Measurements from ENCODE around the gene DUSP9. TPM values are rescaled to one million over a fixed set of nuclear protein-coding genes. Genes with fewer than 3 reads are reported as not detected.

The DUSP9 gene
- total RNA-seq, 1 donor from 2014 or later = 0.74 TPM

DNA sequence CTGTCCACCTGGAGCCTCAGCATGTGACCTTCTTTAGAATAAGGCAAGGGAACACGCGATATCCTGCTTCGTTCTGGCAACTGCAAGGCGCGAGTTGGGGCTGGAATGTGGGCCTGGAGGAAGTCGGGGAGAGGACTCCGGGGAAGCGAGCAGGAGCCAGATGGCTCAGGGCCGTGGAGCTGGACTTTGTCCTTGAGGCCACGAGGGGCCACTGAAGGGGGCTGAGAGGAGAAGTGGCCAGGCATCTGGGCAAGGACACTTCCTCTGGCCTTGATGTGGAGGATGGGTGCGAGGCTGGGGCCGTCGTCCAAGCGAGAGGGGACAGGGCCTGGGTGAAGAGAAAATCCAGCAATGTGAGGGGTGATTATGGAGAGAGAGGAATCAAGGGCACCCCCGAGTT is 12.2 kb upstream of the DUSP9 start:
- DNase-seq (ENCODE audit: extremely low spot score in 2 of 2) = no peak
- no peaks in the 10 kb centered on the region for H3K27me3 ChIP-seq

DNA sequence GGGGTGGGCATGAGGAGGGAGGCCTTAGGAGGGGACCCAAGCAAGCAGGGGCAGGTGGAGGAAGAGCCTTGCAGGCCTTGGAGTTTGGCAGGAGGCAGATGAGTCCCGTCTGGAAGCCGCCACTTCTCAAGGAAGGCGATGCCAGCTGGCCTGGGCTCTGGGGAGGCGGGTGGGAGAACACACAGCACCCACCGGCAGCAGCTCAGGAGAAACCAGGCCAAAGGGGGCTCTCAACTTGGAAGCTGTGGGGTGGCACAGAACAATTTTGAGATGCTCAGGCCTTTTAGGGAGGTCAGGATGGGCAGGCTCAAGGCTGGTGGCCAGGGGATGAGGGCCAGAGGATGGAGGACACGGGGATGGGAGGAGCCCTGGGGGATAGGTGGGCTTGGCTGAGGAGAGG is 11.6 kb upstream of the DUSP9 start:
- TF ChIP-seq POLR2AphosphoS5 (IDR thresholded peaks at IDR 0.05; ENCODE audit: insufficient read depth in 1 of 2, low read depth in 1 of 2) (no peak), POLR2A (IDR thresholded peaks at IDR 0.05) (no peak)
- Histone ChIP-seq H3K4me3 (no peak overlapping the region), H3K27ac (no peak overlapping the region), H3K36me3 (no peaks in the 10 kb centered on the region), H3K4me1 (no peaks in the 10 kb centered on the region), H3K27me3 (no peaks in the 10 kb centered on the region), H3K9me3 (no peaks in the 10 kb centered on the region)
- intact Hi-C loops (cut with DNase I) = no loop called here
- DNase-seq (ENCODE audit: extremely low spot score in 2 of 2) = no peak

More for the DNA sequence above, 12.2 kb upstream of the DUSP9 start:
- Histone ChIP-seq H3K36me3 (no peaks in the 10 kb centered on the region), H3K4me1 (no peaks in the 10 kb centered on the region), H3K9me3 (no peaks in the 10 kb centered on the region), H3K4me3 (no peak overlapping the region), H3K27ac (no peak overlapping the region)
- TF ChIP-seq CTCF (IDR thresholded peaks at IDR 0.05) (no peak), POLR2A (IDR thresholded peaks at IDR 0.05) (no peak), POLR2AphosphoS5 (IDR thresholded peaks at IDR 0.05; ENCODE audit: insufficient read depth in 1 of 2, low read depth in 1 of 2) (no peak)
- intact Hi-C loops (cut with DNase I) = no loop called here

GRCh38 chrX:153635788-153636668 is 11.0 kb upstream of the DUSP9 start:
- Histone ChIP-seq H3K27ac (no peak overlapping the region), H3K4me1 (no peaks in the 10 kb centered on the region), H3K4me3 (no peak overlapping the region), H3K9me3 (no peaks in the 10 kb centered on the region), H3K36me3 (no peaks in the 10 kb centered on the region), H3K27me3 (no peaks in the 10 kb centered on the region)
- no peak for TF ChIP-seq CTCF (IDR thresholded peaks at IDR 0.05)
- no peak for TF ChIP-seq POLR2A (IDR thresholded peaks at IDR 0.05)
- TF ChIP-seq POLR2AphosphoS5 (IDR thresholded peaks at IDR 0.05; ENCODE audit: insufficient read depth in 1 of 2, low read depth in 1 of 2) = no peak
- no peak for DNase-seq (ENCODE audit: extremely low spot score in 2 of 2)
- intact Hi-C loops (cut with DNase I) = no loop called here

- TF ChIP-seq CTCF (IDR thresholded peaks at IDR 0.05) = no peak
- no peak for TF ChIP-seq POLR2A (IDR thresholded peaks at IDR 0.05)
- no peak for TF ChIP-seq POLR2AphosphoS5 (IDR thresholded peaks at IDR 0.05; ENCODE audit: insufficient read depth in 1 of 2, low read depth in 1 of 2)
- no peaks in the 10 kb centered on the region for H3K36me3 ChIP-seq
- H3K4me3 ChIP-seq = no peak overlapping the region
- no peaks in the 10 kb centered on the region for H3K9me3 ChIP-seq
- intact Hi-C loops (cut with DNase I) = no loop called here
- H3K27me3 ChIP-seq = no peaks in the 10 kb centered on the region
- H3K4me1 ChIP-seq = no peaks in the 10 kb centered on the region
- H3K27ac ChIP-seq = no peak overlapping the region
- DNase-seq (ENCODE audit: extremely low spot score in 2 of 2) = no peak
These were observed 10.3 kb upstream of the DUSP9 start for GRCh38 chrX:153636716-153637115.

DNA sequence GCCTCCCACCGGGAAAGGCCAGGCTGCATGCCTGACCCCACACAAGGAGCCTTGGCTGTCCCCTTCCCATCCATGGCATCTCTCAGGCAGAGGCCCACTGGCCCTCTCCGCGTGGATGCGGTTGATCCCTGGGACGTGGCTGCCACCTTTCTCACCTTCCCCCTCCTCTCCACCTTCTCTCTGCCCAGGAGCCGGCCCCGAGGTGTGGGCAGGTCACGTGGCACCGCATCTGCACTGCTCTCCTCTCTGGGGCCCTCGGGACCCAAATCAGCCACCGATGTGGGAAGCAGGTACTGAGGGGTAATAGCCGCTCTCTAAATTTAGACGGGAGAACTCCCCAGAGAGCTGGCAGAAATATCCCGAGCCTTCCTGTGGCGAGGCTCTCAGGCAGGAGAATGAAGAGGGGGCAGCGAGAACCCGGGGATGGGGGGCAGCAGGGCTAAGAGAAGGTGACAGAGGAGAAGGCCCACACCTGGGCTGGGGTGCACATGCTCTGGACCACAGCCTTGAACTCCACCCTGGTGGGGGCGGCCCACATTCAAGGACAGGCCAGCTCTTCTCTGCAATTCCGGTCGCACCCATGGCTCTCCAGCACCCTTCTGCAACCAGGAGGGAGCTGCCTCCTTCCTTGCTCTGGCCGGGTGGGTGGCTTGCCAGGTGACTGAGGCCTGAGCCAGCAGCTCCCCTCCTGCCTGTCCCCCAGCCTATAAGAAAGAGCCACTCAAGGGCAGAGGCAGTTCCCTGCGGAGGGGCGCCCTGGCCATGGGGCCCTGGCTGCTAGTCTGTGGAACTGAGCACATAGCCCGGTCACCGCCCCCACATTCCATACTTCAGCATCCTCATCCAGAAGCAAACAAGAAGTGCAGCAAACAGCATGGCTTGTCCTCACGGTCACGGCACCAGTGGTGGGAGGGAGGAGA is 9.6 kb upstream of the DUSP9 start:
- Histone ChIP-seq H3K27ac (no peak overlapping the region), H3K27me3 (no peaks in the 10 kb centered on the region), H3K9me3 (no peaks in the 10 kb centered on the region), H3K4me1 (no peaks in the 10 kb centered on the region), H3K4me3 (no peak overlapping the region), H3K36me3 (no peaks in the 10 kb centered on the region)
- no peak for DNase-seq (ENCODE audit: extremely low spot score in 2 of 2)
- intact Hi-C loops (cut with DNase I) = no loop called here
- TF ChIP-seq POLR2A (IDR thresholded peaks at IDR 0.05) = no peak
- no peak for TF ChIP-seq CTCF (IDR thresholded peaks at IDR 0.05)
- TF ChIP-seq POLR2AphosphoS5 (IDR thresholded peaks at IDR 0.05; ENCODE audit: insufficient read depth in 1 of 2, low read depth in 1 of 2) = no peak
